HepG2 (cell line): ENCODE measurements around the gene HMGCR.

Experiments used
- ESRRA ChIP-seq: sonication (generic); formaldehyde crosslinking; IDR thresholded peaks from 2 replicates; pipeline ENCODE4 v1.5.1; 2020; ENCODE audit warnings: mild to moderate bottlenecking, low read depth, missing genetic modification reagents
- ETV5 ChIP-seq: IDR thresholded peaks from 2 replicates; pipeline ENCODE4 v1.6.1; 2018; ENCODE audit warnings: missing biosample characterization, missing genetic modification reagents, inconsistent platforms, borderline replicate concordance
- FOXM1 ChIP-seq: sonication (generic); formaldehyde crosslinking; IDR thresholded peaks from 2 replicates; pipeline ENCODE4 v1.5.0; 2020; ENCODE audit warnings: missing genetic modification reagents
- GTF2F1 ChIP-seq: fragments of 150-350 bp; IDR thresholded peaks from 2 replicates; pipeline ENCODE4 v1.6.1; 2014; ENCODE audit warnings: low read length
- SMC3 ChIP-seq: IDR thresholded peaks from 2 replicates; pipeline ENCODE4 v1.6.1; 2011; ENCODE audit warnings: low read length, improper control_type of control experiment
- TAF1 ChIP-seq: sonication (generic); formaldehyde crosslinking; IDR thresholded peaks from 2 replicates; pipeline ENCODE4 v1.4.0; 2020; ENCODE audit warnings: missing genetic modification reagents
- TF ChIP-seq, protein P1 (sequence below): IDR thresholded peaks from 2 replicates; pipeline ENCODE4 v1.6.1; 2012; ENCODE audit warnings: inconsistent platforms
- TF ChIP-seq, protein P2 (sequence below): sonication (generic); formaldehyde crosslinking; IDR thresholded peaks from 2 replicates; pipeline ENCODE4 v1.4.0; 2020; ENCODE audit warnings: missing genetic modification reagents, mild to moderate bottlenecking, borderline replicate concordance

- no peak for TF ChIP-seq ESRRA (CRISPR knock-in tag)
- TF ChIP-seq SMC3, result no peak
- TF ChIP-seq ETV5 (CRISPR knock-in tag), result no peak
- TF ChIP-seq, protein P1, sequence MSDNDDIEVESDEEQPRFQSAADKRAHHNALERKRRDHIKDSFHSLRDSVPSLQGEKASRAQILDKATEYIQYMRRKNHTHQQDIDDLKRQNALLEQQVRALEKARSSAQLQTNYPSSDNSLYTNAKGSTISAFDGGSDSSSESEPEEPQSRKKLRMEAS, result no peak
- TF ChIP-seq GTF2F1, result no peak
- TF ChIP-seq, protein P2, sequence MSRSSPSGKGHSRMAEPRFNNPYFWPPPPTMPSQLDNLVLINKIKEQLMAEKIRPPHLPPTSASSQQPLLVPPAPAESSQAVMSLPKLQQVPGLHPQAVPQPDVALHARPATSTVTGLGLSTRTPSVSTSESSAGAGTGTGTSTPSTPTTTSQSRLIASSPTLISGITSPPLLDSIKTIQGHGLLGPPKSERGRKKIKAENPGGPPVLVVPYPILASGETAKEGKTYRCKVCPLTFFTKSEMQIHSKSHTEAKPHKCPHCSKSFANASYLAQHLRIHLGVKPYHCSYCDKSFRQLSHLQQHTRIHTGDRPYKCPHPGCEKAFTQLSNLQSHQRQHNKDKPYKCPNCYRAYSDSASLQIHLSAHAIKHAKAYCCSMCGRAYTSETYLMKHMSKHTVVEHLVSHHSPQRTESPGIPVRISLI (CRISPR knock-in tag), result no peak
- no peak for TF ChIP-seq TAF1 (CRISPR knock-in tag)
- no peak for TF ChIP-seq FOXM1 (CRISPR knock-in tag)
Observed at GRCh38 chr5:75355236-75355635, 18.2 kb downstream of the HMGCR start.
